ENCODE measurements around the gene RAB11FIP3. TPM values are rescaled to one million over a fixed set of nuclear protein-coding genes. Genes with fewer than 3 reads are reported as not detected.
"Not testable (repeated sequence)": the region's sequence is repeated elsewhere in the genome, so short reads cannot be mapped to it uniquely, and the experiment has no call there.

The RAB11FIP3 gene
- total RNA-seq, 4 donors from 2014 or later = 55.5 to 136 (median 106) TPM

DNA sequence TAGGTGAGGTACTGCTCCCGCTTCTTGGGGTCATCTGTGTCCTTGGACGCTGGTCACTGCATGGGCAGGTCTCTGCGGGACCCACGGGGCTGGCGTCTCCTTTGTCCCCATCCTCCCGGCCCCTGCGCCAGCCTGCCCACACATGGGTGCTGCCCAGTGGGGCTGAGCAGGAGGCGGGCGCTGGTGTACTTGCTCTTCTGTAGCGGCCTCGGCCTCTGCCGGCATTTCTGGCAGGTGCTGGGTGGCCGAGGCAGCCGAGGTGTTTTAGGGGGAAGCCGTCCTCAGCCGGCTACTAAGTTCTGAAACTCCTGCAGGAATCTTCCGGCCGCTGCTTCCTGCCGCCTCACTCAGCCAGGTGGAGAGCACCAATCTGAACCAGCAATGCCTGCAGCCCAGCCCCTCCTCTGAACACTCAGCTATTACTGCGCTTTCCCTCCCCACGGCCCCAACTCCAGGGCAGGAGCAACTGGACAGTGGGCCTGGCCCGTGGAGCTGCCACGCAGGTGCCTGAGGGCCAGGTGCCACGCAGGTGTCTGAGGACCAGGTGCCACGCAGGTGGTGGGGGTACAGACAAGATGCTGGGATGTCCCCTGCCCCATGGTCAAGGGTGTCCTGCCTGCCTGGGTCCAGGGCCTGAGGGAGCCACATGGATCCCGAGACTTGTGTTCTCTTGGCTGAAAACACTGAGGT is 13.7 kb upstream of the RAB11FIP3 start:
- Histone ChIP-seq H3K36me3 (peaks cover 0 to 28% (median 0%) of the 10 kb centered on the region in 3 donors), H3K27ac (no peak overlapping the region), H3K9me3 (no peaks in the 10 kb centered on the region), H3K27me3 (no peaks in the 10 kb centered on the region), H3K4me3 (no peak overlapping the region), H3K4me1 (no peaks in the 10 kb centered on the region)
- TF ChIP-seq, protein P1, sequence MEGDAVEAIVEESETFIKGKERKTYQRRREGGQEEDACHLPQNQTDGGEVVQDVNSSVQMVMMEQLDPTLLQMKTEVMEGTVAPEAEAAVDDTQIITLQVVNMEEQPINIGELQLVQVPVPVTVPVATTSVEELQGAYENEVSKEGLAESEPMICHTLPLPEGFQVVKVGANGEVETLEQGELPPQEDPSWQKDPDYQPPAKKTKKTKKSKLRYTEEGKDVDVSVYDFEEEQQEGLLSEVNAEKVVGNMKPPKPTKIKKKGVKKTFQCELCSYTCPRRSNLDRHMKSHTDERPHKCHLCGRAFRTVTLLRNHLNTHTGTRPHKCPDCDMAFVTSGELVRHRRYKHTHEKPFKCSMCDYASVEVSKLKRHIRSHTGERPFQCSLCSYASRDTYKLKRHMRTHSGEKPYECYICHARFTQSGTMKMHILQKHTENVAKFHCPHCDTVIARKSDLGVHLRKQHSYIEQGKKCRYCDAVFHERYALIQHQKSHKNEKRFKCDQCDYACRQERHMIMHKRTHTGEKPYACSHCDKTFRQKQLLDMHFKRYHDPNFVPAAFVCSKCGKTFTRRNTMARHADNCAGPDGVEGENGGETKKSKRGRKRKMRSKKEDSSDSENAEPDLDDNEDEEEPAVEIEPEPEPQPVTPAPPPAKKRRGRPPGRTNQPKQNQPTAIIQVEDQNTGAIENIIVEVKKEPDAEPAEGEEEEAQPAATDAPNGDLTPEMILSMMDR (IDR thresholded peaks at IDR 0.05) = no peak
- no peak for TF ChIP-seq POLR2A (IDR thresholded peaks at IDR 0.05)
- DNase-seq = no peak

GRCh38 chr16:414395-415169 is 10.9 kb upstream of the RAB11FIP3 start:
- DNase-seq = no peak
- no peaks in the 10 kb centered on the region for H3K4me1 ChIP-seq
- H3K27me3 ChIP-seq = no peaks in the 10 kb centered on the region
- no peaks in the 10 kb centered on the region for H3K9me3 ChIP-seq
- peaks cover 0 to 28% (median 0%) of the 10 kb centered on the region in 3 donors for H3K36me3 ChIP-seq
- TF ChIP-seq, protein P1 (IDR thresholded peaks at IDR 0.05) = no peak
- no peak for TF ChIP-seq POLR2A (IDR thresholded peaks at IDR 0.05)
- no peak overlapping the region for H3K4me3 ChIP-seq
- H3K27ac ChIP-seq = no peak overlapping the region

DNA sequence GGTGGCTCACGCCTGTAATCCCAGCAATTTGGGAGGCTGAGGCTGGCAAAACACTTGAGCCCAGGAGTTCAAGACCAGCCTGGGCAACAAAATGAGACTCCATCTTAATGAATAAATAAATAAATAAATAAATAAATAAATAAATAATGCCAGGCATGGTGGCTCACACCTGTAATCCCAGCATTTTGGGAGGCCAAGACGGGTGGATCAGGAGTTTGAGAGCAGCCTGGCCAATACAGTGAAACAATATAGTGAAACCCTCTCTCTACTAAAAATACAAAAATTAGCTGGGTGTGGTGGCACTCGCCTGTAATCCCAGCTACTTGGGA is 10.3 kb upstream of the RAB11FIP3 start:
- not testable (repeated sequence) for H3K4me3 ChIP-seq, H3K27ac ChIP-seq, H3K4me1 ChIP-seq, DNase-seq, H3K27me3 ChIP-seq, H3K9me3 ChIP-seq
- H3K36me3 ChIP-seq = peaks cover 0 to 22% (median 0%) of the 10 kb centered on the region in 3 donors

GRCh38 chr16:422179-422578 is 3.3 kb upstream of the RAB11FIP3 start:
- H3K27ac ChIP-seq, H3K9me3 ChIP-seq, H3K4me3 ChIP-seq, H3K27me3 ChIP-seq, DNase-seq, H3K36me3 ChIP-seq: not testable (repeated sequence)
- H3K4me1 ChIP-seq = peaks cover 0 to 18% (median 9%) of the 10 kb centered on the region in 4 donors

DNA sequence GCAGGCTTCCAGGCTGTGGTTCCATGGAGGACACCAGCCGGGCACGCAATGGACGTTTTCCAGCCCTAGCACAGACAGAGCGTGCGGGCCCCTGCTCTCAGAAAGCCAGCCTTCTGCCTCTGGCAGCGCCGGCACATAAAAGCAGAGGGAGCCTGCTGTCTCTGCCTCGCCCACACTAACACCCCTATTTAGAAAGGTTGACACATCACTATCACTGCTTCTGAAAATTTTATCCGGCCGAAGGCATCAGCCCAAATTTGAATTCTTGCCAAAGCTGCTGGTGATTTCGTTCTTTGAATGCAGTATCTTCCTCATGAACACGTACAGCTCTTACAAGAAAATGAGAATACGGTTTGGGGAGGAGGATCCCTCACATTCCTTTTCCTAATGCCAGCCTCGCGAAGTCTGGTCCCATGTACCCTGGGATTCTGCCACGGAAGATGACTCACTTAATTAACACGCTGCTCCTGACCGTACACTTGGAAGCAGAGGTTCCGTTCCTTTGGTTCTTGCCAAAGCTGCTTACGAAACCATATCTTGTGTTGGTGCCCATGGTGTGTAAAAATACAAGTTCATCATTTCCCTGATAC is 1.3 kb upstream of the RAB11FIP3 start:
- Histone ChIP-seq H3K9me3 (no peaks in the 10 kb centered on the region), H3K27ac (peak overlapping the region; percentile 55 to 90 (median 82)), H3K4me3 (peak overlapping the region in 2 of 4 donors; percentile 61 to 72), H3K4me1 (peaks cover 0 to 23% (median 10%) of the 10 kb centered on the region in 4 donors), H3K27me3 (no peaks in the 10 kb centered on the region), H3K36me3 (no peaks in the 10 kb centered on the region)
- peak in 1 of 3 donors; percentile 69 for DNase-seq
- no peak for TF ChIP-seq POLR2A (IDR thresholded peaks at IDR 0.05)
- TF ChIP-seq, protein P1 (IDR thresholded peaks at IDR 0.05) = no peak

DNA sequence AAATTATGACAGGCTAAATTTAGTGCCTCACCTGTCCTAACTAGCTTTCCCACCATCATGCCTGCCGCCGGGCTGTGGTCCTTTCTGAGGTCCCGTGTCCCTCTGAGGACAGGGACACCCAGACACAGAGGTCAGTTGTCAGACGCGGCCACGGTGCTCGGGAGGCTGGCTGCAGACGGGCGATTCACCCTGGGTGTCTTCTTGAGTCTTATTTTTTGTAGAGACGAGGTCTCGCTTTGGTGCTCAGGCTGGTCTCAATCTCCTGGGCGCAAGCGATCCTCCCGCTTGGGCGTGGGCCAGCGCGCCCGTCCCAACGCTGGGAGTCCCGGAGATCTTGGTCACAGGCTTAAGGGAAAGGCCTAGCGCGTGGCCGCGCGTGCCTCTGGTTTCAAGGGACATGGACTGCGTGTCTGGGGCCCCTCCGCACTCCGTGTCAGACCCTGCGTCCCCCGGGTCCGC is 797 bp upstream of the RAB11FIP3 start:
- DNase-seq = peak in 2 of 3 donors; percentile 58 to 66
- H3K9me3 ChIP-seq = no peaks in the 10 kb centered on the region
- H3K4me1 ChIP-seq = peaks cover 0 to 23% (median 10%) of the 10 kb centered on the region in 4 donors
- H3K27ac ChIP-seq = peak overlapping the region; percentile 74 to 90 (median 90)
- H3K36me3 ChIP-seq = no peaks in the 10 kb centered on the region
- no peaks in the 10 kb centered on the region for H3K27me3 ChIP-seq
- TF ChIP-seq, protein P1 (IDR thresholded peaks at IDR 0.05) = no peak
- TF ChIP-seq POLR2A (IDR thresholded peaks at IDR 0.05) = no peak
- peak overlapping the region; percentile 51 to 72 (median 64) for H3K4me3 ChIP-seq
